Erythroblast (primary cell): Measurements from ENCODE around the gene TRPV4.

ENCODE experiments used
- GATA1 ChIP-seq: IDR thresholded peaks from 2 replicates; pipeline ENCODE4 v1.6.1; 2011; ENCODE audit warnings: low read depth, mild to moderate bottlenecking, control low read depth, low read length, moderate library complexity
- POLR2A ChIP-seq: IDR thresholded peaks from 2 replicates; pipeline ENCODE4 v1.6.1; 2011; ENCODE audit warnings: mild to moderate bottlenecking, low read length

GRCh38 chr12:109876406-109876805 lies 43.2 kb upstream of the TRPV4 start:
- TF ChIP-seq GATA1 (no peak), POLR2A (no peak)
